ENCODE data around the gene HBG1. TPM values are rescaled to one million over a fixed set of nuclear protein-coding genes. Genes with fewer than 3 reads are reported as not detected.

The HBG1 gene
- polyA plus RNA-seq, 1 donor, result 9.4 TPM

GRCh38 chr11:5227681-5228080 lies 22.0 kb downstream of the HBG1 start:
- no peak for DNase-seq (ENCODE audit: low read depth)

DNA sequence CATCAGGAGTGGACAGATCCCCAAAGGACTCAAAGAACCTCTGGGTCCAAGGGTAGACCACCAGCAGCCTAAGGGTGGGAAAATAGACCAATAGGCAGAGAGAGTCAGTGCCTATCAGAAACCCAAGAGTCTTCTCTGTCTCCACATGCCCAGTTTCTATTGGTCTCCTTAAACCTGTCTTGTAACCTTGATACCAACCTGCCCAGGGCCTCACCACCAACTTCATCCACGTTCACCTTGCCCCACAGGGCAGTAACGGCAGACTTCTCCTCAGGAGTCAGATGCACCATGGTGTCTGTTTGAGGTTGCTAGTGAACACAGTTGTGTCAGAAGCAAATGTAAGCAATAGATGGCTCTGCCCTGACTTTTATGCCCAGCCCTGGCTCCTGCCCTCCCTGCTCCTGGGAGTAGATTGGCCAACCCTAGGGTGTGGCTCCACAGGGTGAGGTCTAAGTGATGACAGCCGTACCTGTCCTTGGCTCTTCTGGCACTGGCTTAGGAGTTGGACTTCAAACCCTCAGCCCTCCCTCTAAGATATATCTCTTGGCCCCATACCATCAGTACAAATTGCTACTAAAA lies 22.8 kb downstream of the HBG1 start, which contains the start of gene HBB:
TSS of gene HBB (minus strand) at position 340 of the 579 bp plus-strand sequence. CDS start at position 290, 50 bp downstream.
- no peak for DNase-seq (ENCODE audit: low read depth)

GRCh38 chr11:5225480-5225871 lies 24.2 kb downstream of the HBG1 start:
- no peak for DNase-seq (ENCODE audit: low read depth)

- DNase-seq (ENCODE audit: low read depth), result no peak
These were observed 24.8 kb downstream of the HBG1 start for GRCh38 chr11:5224538-5225479.

- DNase-seq (ENCODE audit: low read depth), result no peak
These were observed 26.0 kb downstream of the HBG1 start for GRCh38 chr11:5223686-5224085.

GRCh38 chr11:5223146-5223545 lies 26.5 kb downstream of the HBG1 start:
- no peak for DNase-seq (ENCODE audit: low read depth)

DNA sequence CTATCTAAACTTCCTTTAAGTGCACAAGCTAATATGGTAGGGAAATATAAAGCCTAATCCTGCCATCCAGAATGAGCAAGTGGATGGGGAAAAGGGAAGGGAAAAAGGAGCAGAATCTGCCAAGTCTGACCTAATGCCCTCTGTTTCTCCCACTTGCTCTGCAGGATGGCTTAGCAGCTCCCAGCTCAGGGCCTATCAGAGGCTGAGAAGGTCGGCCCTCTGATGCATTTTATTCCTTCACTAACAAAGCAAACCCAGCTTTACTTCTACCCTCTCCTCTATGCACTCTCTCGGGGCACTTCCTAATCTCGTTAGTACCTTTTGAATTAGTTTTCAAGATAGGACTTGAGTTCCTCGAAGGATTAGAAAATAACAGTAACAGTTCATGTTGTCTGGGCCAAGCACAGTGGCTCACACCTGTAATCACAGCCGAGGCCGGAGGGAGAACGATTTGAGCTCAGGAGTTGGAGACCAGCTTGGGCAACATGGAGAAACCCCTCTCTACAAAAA lies 39.2 kb downstream of the HBG1 start:
- DNase-seq (ENCODE audit: low read depth), result no peak

DNA sequence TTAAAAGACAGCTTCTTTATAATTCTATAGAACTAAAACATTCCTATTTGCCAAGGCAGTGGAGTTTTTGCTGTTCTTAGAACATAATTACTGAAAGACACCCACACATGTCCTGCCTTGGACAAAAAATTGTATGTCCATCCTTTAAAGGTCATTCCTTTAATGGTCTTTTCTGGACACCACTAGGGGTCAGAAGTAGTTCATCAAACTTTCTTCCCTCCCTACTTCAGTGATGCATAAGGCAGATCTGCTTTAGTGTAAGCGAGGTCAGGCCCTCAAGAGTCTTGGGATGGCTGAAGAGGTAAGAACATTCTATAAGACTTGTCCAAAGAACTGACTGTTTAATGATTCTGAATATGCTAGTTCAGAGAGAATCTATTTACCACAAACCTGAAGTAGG lies 44.9 kb downstream of the HBG1 start:
- peak; percentile 13 for DNase-seq (ENCODE audit: low read depth)

DNA sequence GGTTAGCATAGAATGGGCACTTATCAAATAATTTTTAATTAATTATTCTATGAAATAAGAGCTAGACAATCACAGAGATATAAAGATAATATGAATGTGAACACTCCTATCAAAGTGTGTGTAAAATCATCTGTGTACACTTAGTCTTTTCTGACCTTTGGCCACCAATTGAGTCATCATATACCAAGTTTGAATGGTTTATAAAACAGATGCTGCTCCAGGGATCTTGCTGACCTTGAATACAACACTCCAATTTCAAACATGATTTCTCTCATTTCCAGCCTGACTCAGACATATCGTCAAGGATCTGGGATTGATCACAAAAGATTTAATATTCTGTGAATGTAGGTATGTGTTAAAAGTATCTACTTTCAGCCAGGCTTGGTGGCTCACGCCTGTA lies 46.3 kb downstream of the HBG1 start:
- no peak for DNase-seq (ENCODE audit: low read depth)

- no peak for DNase-seq (ENCODE audit: low read depth)
These were observed 49.1 kb downstream of the HBG1 start, which contains the start of gene OR51V1 for GRCh38 chr11:5200582-5200981. TSS of gene OR51V1 (minus strand) at chr11:5200682. CDS start at chr11:5200682, 0 bp downstream.

GRCh38 chr11:5198285-5198684 lies 51.4 kb downstream of the HBG1 start:
- no peak for DNase-seq (ENCODE audit: low read depth)

Other genes with a start within 250 kb of the HBG1 start
- gene OR52J3, start 203.3 kb downstream of the HBG1 start, polyA plus RNA-seq (ENCODE audit: insufficient read length), result not detected
- gene OR52E2, start 190.2 kb downstream of the HBG1 start, polyA plus RNA-seq (ENCODE audit: insufficient read length), result not detected
- gene OR52E1, start 180.3 kb downstream of the HBG1 start, polyA plus RNA-seq (ENCODE audit: insufficient read length), result not detected
- gene OR52A5, start 111.5 kb downstream of the HBG1 start, polyA plus RNA-seq (ENCODE audit: insufficient read length), result not detected
- 0.03 TPM for gene OR52A1, start 95.1 kb downstream of the HBG1 start, polyA plus RNA-seq (ENCODE audit: insufficient read length)
- gene OR51V1, start 49.2 kb downstream of the HBG1 start, polyA plus RNA-seq (ENCODE audit: insufficient read length), result not detected
- gene HBB, start 22.8 kb downstream of the HBG1 start, polyA plus RNA-seq (ENCODE audit: insufficient read length), result 273 TPM
- not detected for gene HBD, start 15.4 kb downstream of the HBG1 start, polyA plus RNA-seq (ENCODE audit: insufficient read length)
- gene HBG2, start 4.9 kb upstream of the HBG1 start, polyA plus RNA-seq (ENCODE audit: insufficient read length), result 4,005 TPM
- 5.5 TPM for gene HBE1, start 20.1 kb upstream of the HBG1 start, polyA plus RNA-seq (ENCODE audit: insufficient read length)
- not detected for gene OR51B4, start 52.1 kb upstream of the HBG1 start, polyA plus RNA-seq (ENCODE audit: insufficient read length)
- gene OR51B2, start 74.4 kb upstream of the HBG1 start, polyA plus RNA-seq (ENCODE audit: insufficient read length), result not detected
- 0.15 TPM for gene OR51B5, start 93.7 kb upstream of the HBG1 start, polyA plus RNA-seq (ENCODE audit: insufficient read length)
- gene OR51B6, start 101.7 kb upstream of the HBG1 start, polyA plus RNA-seq (ENCODE audit: insufficient read length), result not detected
- not detected for gene OR51M1, start 134.0 kb upstream of the HBG1 start, polyA plus RNA-seq (ENCODE audit: insufficient read length)
- gene OR51Q1, start 172.3 kb upstream of the HBG1 start, polyA plus RNA-seq (ENCODE audit: insufficient read length), result not detected
- gene OR51I1, start 191.7 kb upstream of the HBG1 start, polyA plus RNA-seq (ENCODE audit: insufficient read length), result not detected
- not detected for gene OR51I2, start 199.5 kb upstream of the HBG1 start, polyA plus RNA-seq (ENCODE audit: insufficient read length)
- gene OR52D1, start 238.8 kb upstream of the HBG1 start, polyA plus RNA-seq (ENCODE audit: insufficient read length), result not detected

Measured in forelimb muscle (tissue), 1 donor.